ENCODE measurements around the gene DNAH17.

The DNAH17 gene

GRCh38 chr17:78451753-78452152, 125.4 kb downstream of the DNAH17 start:
- no peak for DNase-seq (ENCODE audit: low spot score)
- Histone ChIP-seq H3K4me3 (no peak overlapping the region), H3K27ac (no peak overlapping the region)
- TF ChIP-seq CTCF (IDR thresholded peaks at IDR 0.05), result no peak

- no peak for DNase-seq (ENCODE audit: low spot score)
- TF ChIP-seq CTCF (IDR thresholded peaks at IDR 0.05), result no peak
- no peak overlapping the region for H3K4me3 ChIP-seq
- H3K27ac ChIP-seq, result no peak overlapping the region
These were observed 126.4 kb downstream of the DNAH17 start for GRCh38 chr17:78450696-78451345.

GRCh38 chr17:78449983-78450595, 127.1 kb downstream of the DNAH17 start:
- no peak overlapping the region for H3K4me3 ChIP-seq
- no peak for TF ChIP-seq CTCF (IDR thresholded peaks at IDR 0.05)
- DNase-seq (ENCODE audit: low spot score), result no peak
- no peak overlapping the region for H3K27ac ChIP-seq

GRCh38 chr17:78448356-78448993, 128.7 kb downstream of the DNAH17 start:
- TF ChIP-seq CTCF (IDR thresholded peaks at IDR 0.05), result no peak
- H3K4me3 ChIP-seq, result no peak overlapping the region
- H3K27ac ChIP-seq, result no peak overlapping the region
- no peak for DNase-seq (ENCODE audit: low spot score)

- H3K27ac ChIP-seq, result no peak overlapping the region
- H3K4me3 ChIP-seq, result no peak overlapping the region
- DNase-seq (ENCODE audit: low spot score), result no peak
- TF ChIP-seq CTCF (IDR thresholded peaks at IDR 0.05), result no peak
These were observed 130.4 kb downstream of the DNAH17 start for GRCh38 chr17:78446833-78447232.

GRCh38 chr17:78444392-78444791, 132.8 kb downstream of the DNAH17 start:
- TF ChIP-seq CTCF (IDR thresholded peaks at IDR 0.05), result no peak
- no peak overlapping the region for H3K27ac ChIP-seq
- DNase-seq (ENCODE audit: low spot score), result no peak
- no peak overlapping the region for H3K4me3 ChIP-seq
